NCI-H2029 (cell line): ENCODE measurements around the gene COX7A2.

Experiments used
- DNase-seq: peaks from one replicate; lab custom pipeline; 2025; lab: John Stamatoyannopoulos, UW

The COX7A2 gene

DNA sequence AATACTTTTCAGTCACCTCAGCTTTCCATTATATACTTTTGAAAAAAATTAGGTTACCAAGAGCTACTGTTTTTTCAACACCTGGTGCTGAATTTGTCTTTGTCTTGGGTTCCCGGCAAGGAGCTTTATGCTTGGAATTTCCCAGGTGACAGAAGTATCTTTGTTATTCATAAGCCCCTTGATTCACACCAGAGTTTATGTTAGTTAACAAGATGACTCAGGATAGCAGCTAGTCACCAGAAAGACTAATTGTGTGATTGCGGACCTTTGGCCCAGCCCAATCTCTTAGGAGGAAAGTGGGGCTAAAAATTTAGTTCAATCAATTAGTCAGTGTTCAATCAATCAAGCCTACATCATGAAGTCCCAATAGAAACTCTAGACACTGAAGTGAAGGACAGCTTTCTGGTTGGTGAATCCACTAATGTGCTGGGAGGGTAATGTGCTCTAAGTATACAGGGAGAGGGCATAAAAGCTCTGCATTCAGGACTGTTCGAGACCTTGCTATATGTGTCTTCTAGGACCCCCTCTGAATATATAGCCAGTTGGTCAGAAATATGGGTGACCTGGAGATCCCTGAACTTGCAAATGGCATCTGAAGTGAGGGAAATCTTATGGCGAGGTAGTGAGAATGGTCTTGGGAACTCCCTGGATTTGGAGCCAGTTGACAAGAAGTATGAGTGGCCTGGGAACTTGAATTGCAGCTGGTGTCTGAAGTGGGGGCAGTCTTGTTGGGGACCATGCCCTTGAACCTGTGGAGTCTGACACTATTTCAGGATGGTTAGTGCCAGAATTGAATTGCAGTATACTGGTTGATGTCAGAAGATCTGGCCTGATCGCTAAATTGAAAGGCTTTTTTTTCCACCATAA, 24.8 kb upstream of the COX7A2 start:
- no peak for DNase-seq

DNA sequence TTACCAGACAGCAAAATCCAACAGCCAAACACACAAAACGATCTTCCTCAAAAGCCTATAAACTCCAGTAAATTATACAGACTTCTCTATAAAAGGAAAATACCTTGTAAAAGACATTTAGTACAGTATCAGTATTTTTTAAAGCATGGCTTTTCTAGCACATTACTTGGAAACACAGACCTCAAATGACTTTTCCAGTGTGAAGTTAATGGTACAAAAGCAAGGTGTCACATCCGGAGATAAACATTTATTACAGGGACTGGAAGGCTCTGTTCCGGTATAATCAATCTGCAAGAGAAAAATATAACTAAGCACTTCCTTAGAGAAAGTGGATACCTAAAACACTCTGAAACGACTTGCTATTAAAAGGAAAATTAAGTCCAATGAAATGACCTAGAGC, 23.9 kb upstream of the COX7A2 start:
- no peak for DNase-seq

DNA sequence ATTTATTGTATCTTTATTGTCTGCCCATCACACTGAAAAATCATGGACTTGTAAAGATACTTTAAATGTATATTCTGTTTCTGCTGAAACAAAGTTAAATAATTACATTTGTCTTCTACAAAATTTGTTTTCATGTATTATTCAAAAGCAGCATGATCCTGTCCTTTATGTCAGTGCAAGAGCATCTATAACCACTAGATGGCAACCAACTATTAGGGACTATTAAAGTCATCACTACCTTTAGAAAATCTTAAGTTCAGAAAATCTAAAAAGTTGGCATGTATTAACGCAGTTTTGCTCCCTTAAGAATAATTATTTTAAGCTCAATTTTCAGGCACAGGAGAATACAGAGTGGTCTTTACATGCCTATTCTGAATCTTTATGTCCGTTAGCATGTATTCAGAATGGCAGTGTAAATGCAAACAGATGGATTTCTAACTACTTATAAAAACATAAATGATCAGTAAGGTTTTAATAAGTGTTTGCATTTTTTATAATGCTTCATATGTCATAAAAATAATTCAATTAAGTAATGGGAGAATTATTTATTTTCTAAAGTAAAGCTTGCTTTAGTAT, 23.2 kb upstream of the COX7A2 start:
- peak; percentile 11 for DNase-seq

DNA sequence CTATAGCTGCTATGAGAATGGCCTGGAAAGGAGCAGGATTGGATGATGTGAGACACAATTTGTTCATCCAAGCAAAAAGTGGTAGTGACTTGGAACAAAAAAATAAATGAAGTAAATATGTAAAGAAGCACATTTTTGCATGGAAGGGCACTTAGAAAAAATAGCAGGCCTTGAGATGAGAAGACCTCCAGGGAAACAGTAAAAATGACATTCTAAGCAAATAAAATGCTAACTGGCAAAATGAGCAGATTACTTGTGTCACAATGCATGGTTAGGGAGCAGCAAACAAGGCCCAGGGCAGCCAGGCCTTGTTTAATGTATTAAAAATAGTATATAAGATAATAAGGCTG, 19.8 kb upstream of the COX7A2 start:
- no peak for DNase-seq

DNA sequence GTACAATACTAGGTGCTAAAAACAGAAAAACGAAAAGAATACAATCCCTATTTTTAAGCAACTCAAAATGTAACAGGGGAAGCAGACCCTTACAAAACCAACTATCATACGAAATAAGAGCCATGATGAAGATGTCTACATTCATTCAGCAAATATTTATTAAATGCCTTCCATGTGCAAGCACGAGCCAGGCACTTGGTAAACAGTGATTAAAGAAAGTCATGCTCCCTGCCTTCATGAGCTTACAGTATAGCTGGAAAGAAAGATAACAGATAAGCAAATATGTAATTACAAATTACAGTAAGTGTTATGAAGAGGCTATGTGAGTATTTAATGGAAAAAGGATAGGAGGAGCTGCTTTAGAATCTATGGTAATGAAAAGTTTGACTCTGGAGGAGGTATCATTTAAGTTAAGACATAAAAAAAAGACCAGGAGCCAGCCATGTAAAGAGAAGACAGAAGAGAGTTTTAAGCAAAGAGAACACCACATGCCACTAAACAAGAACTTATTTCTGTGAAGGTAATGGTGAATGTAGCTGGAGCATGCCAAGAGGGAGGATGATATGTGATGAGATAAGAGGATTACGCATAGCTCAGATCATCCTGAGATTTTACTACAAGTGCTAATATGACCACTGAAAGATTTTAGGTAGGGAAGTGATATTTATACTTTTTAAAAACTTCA, 19.3 kb upstream of the COX7A2 start:
- DNase-seq, result no peak

DNA sequence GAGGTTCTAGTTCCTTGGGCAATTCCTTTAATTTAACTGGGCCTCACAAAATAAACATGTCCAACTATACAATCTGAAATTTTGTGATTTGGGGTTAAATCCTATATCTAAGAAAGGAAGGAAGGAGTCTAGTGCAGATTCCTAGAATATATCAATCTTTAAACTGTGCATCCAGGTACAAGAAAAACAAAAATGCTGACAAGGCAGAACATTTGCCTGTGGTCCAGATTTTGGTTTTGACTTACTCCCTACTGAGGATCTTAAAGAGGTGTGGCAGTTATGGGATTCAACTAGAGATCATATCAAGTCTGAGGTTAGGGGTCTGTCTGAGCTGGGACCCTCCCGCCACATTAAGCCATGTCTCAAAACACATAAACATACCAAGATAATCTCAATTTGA, 17.7 kb upstream of the COX7A2 start:
- no peak for DNase-seq

DNA sequence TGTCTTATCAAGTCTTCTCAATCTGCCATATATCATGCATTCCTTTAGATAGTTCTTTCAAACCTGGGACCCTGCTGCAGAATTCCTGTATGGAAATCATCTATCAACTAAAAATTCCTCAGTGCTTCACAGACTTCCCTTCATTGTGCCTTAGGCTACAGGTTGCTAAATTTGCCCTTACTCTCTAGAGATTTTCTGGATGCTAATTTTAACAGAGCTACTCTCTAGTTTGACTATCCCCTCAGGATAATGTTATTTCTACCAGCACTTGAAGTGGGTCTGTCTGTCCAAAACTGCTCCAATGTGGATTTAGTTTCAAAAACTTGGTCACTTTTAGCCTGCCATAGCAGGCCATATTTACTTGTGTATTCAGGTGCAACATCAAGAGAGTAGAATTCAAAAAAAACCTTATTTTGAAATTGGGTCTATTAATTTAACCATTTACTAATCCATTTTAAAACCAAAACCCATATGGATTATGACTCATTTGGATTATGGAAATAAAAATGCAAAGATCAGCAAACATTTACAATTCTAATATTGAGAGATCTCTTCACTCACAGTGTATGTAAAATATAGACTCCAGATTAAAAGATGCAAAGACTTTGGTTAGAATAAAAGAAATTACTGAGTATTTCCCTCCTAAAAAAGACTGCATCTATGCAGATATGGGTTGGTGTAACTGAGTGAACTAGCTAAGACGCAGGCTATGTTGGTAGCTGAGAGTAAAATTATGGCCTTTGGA, 13.9 kb upstream of the COX7A2 start:
- DNase-seq, result no peak

DNA sequence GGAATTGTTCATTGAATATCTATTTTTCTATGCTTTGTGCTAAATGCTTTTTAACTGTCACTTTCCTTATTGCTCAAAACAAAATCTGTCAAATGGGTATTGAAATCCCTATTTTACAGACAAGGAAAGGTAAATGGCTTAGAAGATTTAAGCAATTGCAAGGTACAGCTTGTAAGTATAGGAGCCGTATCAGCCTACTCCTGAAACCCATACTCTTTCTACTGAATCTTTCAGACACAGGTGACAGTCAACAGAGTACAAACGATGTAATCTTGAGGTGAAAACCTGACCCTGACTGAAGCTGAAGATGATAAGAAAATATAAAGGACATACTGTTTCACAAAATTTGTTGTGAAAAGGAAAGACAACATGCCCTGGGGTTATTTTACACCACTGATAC, 7.0 kb upstream of the COX7A2 start:
- no peak for DNase-seq

DNA sequence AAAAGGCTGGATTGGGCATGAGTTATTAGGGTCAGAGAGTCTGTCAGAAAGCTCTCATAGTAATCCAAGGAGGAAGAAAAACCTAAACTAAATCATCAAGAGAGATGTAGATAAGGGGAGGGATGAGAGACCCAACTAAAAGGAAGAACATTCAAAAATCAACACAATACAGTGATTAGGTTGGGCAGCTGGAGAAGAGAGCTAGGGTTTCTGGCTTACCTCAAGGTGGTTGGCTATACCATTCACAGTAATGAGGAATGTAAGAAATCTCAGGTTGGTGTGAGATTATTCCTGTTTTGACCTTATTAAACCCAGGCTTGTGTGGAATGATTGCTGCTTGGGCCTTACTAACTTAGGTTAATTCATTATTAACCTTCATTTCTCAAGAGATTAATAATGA, 6.2 kb upstream of the COX7A2 start:
- no peak for DNase-seq

DNA sequence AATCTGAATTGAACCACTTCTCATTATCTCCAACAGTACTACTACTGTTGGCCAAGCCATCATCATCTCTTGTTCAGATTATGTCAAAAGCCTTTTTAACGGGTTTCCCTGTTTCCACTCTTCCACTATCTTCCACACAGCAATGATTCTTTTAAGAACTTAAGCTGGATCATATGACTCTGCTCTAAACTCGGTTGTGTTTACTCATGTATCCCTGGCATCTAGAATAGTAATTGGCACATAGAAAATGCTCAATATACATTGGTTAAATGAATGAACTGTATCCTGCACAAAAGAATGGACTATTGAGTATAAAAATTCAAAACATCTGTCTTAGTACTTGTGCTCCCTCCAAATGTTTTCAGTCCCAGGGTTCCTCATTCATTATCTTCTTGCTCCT, 2.8 kb upstream of the COX7A2 start:
- DNase-seq, result no peak

DNA sequence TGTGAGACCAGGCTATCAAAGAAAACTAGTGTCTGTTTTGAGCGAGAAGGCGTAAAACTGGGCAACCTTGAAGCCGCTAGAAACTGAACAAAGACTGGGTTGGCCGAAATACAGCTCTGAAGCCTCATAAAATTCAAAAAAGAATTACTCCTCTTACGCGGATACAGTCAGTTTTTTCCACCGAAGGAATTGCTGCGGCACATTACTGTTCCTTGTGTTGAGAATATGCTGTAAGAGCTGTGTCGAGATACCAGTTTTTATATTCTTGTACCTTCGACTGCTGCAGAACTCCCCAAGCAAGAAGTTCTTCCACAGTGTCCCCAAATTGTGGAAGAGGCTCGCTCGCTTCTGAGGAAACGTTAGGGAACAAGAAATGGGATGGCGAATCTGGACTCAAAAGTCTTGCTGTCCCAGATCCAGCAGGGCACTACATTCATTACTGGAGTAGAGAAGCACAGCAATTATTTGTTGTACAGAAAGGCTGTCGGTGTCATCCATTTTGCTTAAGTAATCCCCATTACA, 523 bp upstream of the COX7A2 start:
- no peak for DNase-seq

DNA sequence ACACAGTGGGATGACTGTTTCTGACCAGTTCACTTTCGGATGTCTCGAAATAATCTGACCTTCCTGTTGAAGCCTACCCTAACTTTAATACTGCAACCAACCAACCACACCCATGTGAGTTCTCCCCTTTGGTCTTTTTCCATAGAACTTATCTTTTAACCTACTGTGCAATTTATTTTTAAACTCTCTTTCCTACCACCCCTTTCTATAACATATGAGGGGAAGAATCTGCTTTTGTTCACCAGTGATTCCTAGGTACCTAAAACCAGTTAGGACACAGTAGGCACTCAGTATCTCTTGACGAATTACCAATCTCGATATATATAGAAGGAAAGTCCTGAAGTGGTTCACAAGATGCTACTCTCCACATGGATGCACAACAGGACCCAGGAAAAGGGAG, 7.0 kb downstream of the COX7A2 start:
- DNase-seq, result no peak

DNA sequence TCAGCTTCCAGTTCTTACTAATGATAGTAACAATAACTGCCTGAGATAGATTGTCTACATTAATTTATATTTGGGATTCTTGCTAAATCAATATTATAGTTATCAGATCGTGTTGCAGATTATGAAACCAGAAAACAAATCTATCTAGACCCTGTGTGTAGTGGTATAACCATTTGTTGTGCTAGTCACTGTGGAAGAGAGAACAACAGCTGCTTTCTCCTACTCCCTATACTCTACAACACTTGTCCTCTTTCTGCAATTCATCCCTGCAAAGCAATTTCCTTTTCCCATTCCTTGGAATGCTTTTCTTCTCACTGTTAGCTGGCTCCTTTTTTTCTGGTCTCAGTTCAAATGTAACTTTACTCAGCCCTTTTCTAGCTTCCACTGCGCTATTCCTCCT, 8.3 kb downstream of the COX7A2 start:
- DNase-seq, result no peak

DNA sequence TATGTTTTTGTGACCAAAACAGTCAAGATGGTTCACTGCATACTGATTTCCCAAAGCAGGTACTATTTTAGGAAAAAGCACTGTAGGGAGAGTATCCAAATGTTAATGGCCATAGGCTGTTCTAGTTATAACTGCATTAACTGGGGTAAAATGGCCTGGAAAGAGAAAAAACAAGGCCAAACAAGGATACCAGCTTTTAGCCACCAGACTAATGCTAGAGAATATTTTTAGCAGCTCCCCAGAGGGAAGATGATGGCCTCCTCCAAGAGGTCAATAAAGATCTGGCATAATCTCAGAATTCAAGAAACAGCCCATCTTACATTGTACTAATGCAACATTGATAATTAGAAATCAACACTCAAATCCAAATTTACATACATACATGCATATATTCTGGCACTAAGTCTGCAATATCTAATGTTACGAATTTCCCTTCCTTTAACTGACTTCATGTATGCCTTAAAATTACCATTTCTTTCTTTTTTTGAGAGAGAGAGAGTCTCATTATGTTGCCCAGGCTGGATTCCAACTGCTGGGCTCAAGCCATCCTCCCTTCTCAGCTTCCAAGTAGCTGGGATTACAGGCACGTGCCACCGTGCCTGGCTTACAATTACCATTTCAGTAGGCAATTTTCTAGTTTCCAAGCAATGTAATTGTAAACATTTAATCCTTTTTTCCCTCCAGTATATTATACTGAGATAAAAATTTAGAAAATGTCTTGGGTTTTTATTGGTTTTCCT, 9.3 kb downstream of the COX7A2 start:
- DNase-seq, result no peak

DNA sequence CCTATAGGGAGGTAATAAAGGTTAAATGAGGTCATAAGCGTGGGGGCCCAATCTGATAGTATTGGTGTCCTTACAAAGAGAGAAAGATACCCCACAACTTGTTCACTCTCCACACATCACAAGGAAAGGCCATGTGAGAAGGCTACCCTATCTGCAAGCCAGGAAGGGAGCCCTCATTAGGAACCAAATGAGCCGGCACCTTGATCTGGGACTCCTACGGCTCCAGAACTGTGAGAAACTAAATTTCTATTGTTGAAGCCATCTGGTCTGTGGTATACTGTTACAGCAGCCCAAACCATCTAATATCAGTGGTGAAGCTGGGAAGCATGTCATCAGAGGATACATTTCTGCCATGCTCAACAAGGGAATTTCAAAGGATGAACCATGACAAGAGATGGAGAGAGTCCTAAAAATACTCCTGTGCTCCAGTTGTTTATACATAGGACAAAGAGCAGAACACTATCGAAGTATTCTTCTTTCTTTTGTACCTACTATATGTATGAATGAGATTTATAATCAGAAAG, 10.4 kb downstream of the COX7A2 start:
- DNase-seq, result no peak

DNA sequence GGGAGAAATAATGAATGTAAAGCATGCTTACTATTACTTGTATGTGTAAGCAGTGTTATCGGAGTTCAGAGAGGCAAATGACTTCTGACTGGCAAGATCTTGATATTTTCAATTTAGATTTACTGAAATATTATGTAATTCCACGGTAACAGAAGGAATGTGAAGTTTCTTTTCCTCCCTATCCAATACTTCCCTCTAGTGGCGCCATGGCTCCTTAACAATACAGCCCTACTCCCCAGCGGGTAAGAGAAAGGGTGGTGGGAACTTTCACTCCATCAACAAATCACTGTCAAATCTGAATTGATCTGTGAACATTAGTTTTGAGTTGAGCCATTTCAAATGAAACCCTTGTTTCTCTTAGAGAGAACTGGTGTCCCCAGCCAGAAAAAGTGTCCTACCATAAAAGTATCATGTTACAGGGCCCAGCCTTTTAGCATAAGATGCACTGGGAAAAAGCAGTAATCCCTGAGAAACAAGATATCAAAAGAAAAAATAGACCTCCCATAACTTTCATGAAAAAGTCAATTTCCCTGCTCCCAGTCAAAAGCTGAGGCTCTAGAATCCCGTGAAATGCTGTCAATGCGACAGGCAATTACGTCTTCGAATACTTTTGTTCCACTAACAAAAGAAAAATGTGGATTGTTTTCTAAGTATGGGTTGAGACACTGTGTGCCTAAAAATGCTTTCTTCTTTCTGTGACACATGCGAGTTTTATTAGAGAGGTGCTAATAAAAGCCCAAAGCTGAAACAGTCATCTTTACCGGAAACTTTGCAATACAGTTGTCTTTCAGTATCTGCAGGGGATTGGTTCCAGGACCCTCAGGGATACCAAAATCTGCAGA, 12.9 kb downstream of the COX7A2 start:
- DNase-seq, result no peak

DNA sequence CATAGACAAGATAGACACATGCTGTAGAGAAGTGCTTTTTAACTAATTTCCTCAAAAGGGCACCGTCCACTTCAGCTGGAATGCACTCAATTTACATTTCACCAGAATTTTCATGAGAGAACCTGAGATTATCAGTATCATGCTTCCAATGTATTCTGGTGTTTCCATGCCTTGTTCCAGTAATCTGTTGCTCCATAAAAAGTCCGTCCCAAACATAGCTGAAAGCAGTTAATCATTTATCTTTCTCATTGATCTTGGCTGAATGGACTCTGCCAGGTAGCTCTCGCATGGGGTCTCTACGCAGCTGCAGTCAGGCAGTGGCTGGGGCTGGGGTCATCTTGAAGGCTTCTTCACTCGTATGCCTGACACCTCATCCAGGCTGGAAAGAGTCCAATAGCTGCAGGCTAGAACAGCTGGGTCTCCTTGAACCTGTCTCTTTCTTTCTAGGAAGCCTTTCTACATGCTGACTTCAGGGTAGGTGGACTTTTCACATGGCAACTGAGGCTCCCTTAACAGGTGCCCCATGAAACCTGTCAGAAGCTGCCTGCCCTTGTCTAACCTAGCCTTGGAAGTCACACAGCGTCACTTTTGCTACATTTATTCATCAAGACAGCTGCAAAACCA, 19.2 kb downstream of the COX7A2 start:
- no peak for DNase-seq

DNA sequence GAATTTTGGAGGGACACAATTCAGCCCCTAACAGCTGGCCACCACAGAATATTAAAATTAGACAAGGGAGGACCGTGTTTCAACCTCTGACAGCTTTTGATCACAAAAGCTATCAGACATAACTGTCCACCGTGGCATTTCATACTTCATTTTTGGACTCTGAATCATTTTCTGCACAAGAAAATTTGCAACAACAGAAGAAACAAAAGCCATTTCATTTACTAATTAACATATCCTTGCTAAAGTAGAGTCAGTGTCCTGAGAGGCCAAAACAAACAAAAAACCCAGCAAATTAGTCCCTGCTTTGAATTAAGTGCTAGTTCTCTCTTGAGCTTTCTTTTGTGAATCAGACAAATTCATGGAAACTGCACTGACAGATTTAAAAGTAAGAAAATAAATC, 20.2 kb downstream of the COX7A2 start:
- DNase-seq, result no peak

DNA sequence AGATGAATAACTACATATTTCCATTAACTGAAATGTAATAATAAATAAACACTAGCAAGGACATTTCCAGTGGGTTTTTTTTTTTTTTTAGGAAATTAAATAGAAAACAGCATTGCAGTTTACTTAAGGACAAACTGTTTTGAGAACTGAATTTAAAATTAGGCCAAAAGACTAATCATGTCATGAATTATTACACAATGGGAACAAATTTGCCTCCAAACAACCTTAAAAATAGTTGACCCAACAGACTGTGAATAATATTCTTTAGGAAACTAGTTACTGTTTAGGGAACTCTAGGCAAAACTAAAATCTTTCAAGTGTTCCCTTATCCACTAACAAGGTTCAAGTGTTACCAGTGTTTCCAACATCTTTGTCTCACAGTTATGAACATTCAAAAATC, 21.3 kb downstream of the COX7A2 start:
- no peak for DNase-seq

DNA sequence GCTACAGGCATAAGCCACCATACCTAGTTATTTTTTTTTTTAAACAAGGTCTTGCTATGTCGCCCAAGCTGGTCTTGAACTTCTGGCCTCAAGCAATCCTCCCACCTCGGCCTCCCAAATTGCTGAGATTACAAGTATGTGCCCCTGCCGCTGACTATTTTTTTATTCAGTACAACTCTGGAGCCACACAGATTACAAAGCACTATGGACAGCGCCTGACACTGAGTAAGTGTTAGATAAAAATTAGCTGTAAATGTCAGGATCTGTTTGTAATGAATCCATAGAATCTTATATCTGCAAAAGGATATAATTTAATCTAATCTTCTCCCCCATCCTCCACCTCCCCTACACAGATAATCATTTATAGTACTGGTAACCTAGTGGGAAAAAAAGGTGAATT, 22.5 kb downstream of the COX7A2 start:
- no peak for DNase-seq
